Measurements from ENCODE around the gene CD55.

DNA sequence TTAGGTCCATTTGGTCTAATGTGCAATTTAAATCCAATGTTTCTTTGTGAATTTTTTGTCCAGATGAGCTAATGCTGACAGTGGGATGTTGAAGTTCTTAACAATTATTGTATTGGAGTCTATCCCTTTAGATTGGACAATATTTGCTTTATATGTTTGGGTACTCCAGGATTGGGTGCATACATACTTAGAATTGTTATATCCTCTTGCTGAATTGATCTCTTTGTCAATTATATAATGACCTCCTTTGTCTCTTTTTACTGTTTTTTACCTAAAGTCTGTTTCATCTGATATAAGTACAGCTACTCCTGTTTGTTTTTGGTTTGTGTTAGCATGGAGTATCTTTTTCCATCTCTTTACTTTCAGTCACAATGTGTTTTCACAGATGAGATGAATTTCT lies 22.2 kb downstream of the CD55 start:
- TF ChIP-seq GATA3 (IDR thresholded peaks at IDR 0.05; ENCODE audit: low read depth, low read length) (no peak), GATA2 (IDR thresholded peaks at IDR 0.05; ENCODE audit: low read depth, low read length) (no peak)

All from SH-SY5Y (cell line).